ENCODE results near the gene JAK1.
A peak's percentile ranks its signal among the peaks of the same experiment; 100 is the strongest.

JAK1 gene

GRCh38 chr1:64966158-64966971 lies at the start of gene JAK1:
Gene JAK1 (minus strand): TSS chr1:64966549. CDS start chr1:64886264, 80,285 bp downstream.
- DNase-seq (ENCODE audit: low read depth) = peak; percentile 67
- TF ChIP-seq CTCF (conservative IDR thresholded peaks at IDR 0.05; ENCODE audit: control insufficient read depth, insufficient read depth, low read depth, low read length) = no peak
- peak within 1 kb of the TSS; percentile 94 for H3K4me3 ChIP-seq (ENCODE audit: control insufficient read depth, low read depth, low read length)

- no peak for DNase-seq (ENCODE audit: low read depth)
- no peak for TF ChIP-seq CTCF (conservative IDR thresholded peaks at IDR 0.05; ENCODE audit: control insufficient read depth, insufficient read depth, low read depth, low read length)
These were observed 48.0 kb upstream of the JAK1 start for GRCh38 chr1:65014321-65014720.

GRCh38 chr1:65011983-65012382 lies 45.6 kb upstream of the JAK1 start:
- H3K4me3 ChIP-seq (ENCODE audit: control insufficient read depth, low read depth, low read length) = no peak overlapping the region
- TF ChIP-seq CTCF (conservative IDR thresholded peaks at IDR 0.05; ENCODE audit: control insufficient read depth, insufficient read depth, low read depth, low read length) = no peak
- DNase-seq (ENCODE audit: low read depth) = no peak

More at GRCh38 chr1:65014321-65014720, 48.0 kb upstream of the JAK1 start:
- H3K4me3 ChIP-seq (ENCODE audit: control insufficient read depth, low read depth, low read length) = no peak overlapping the region

- no peak for TF ChIP-seq CTCF (conservative IDR thresholded peaks at IDR 0.05; ENCODE audit: control insufficient read depth, insufficient read depth, low read depth, low read length)
- DNase-seq (ENCODE audit: low read depth) = no peak
- H3K4me3 ChIP-seq (ENCODE audit: control insufficient read depth, low read depth, low read length) = no peak overlapping the region
These were observed 43.5 kb upstream of the JAK1 start for GRCh38 chr1:65009724-65010420.

GRCh38 chr1:65009176-65009575 lies 42.8 kb upstream of the JAK1 start:
- H3K4me3 ChIP-seq (ENCODE audit: control insufficient read depth, low read depth, low read length) = no peak overlapping the region
- DNase-seq (ENCODE audit: low read depth) = no peak
- TF ChIP-seq CTCF (conservative IDR thresholded peaks at IDR 0.05; ENCODE audit: control insufficient read depth, insufficient read depth, low read depth, low read length) = no peak

GRCh38 chr1:65006806-65007205 lies 40.5 kb upstream of the JAK1 start:
- no peak overlapping the region for H3K4me3 ChIP-seq (ENCODE audit: control insufficient read depth, low read depth, low read length)
- DNase-seq (ENCODE audit: low read depth) = no peak
- TF ChIP-seq CTCF (conservative IDR thresholded peaks at IDR 0.05; ENCODE audit: control insufficient read depth, insufficient read depth, low read depth, low read length) = no peak
